Activated naive CD4-positive, alpha-beta T cell treated with anti-CD3 and anti-CD28 coated beads, Interleukin-2, amount 10 ng/mL, durations not matched to agents 7 days and 5 days (primary cell): ENCODE results near the gene PADI3.

Source experiments
- CTCF ChIA-PET: fragments of 350-600 bp; sonication (Branson Sonifier 250); formaldehyde crosslinking; loops from one replicate; lab custom pipeline; 2021; ENCODE audit warnings: antibody characterized with exemption; lab: Charles Lee
- DNase-seq: peaks from one replicate; pipeline ENCODE4 v3.0.0-alpha.2; 2020
- H3K27ac Mint-ChIP-seq: one replicate; pipeline ENCODE4 v1.8.0; 2021; ENCODE audit warnings: mild to moderate bottlenecking, moderate library complexity, mixed read lengths
- H3K27me3 Mint-ChIP-seq: one replicate; pipeline ENCODE4 v1.8.0; 2021; ENCODE audit warnings: mild to moderate bottlenecking, mixed read lengths
- H3K36me3 Mint-ChIP-seq: one replicate; pipeline ENCODE4 v1.8.0; 2021; ENCODE audit warnings: mixed read lengths
- H3K4me1 Mint-ChIP-seq: one replicate; pipeline ENCODE4 v1.8.0; 2021; ENCODE audit warnings: mixed read lengths
- H3K4me3 Mint-ChIP-seq: one replicate; pipeline ENCODE4 v1.8.0; 2021; ENCODE audit warnings: mild to moderate bottlenecking, moderate library complexity, mixed read lengths
- H3K9me3 Mint-ChIP-seq: one replicate; pipeline ENCODE4 v1.8.0; 2021; ENCODE audit warnings: mixed read lengths

Gene PADI3

GRCh38 chr1:17225140-17225539 is 23.8 kb upstream of the PADI3 start:
- Mint-ChIP-seq H3K4me1 (no peaks in the 10 kb centered on the region), H3K27me3 (peaks cover 29% of the 10 kb centered on the region), H3K27ac (no peak overlapping the region), H3K9me3 (no peaks in the 10 kb centered on the region), H3K36me3 (no peaks in the 10 kb centered on the region), H3K4me3 (no peak overlapping the region)
- DNase-seq: no peak
- CTCF ChIA-PET: no interaction called here

GRCh38 chr1:17227358-17227915 is 21.5 kb upstream of the PADI3 start:
- Mint-ChIP-seq H3K9me3 (no peaks in the 10 kb centered on the region), H3K4me3 (no peak overlapping the region), H3K27ac (no peak overlapping the region), H3K27me3 (peaks cover 25% of the 10 kb centered on the region), H3K4me1 (no peaks in the 10 kb centered on the region), H3K36me3 (no peaks in the 10 kb centered on the region)
- CTCF ChIA-PET: interaction anchor here (0.7 kb wide), 1 partner anchor 15 kb away, joined by 3 read pairs; no protein-coding TSS in a partner anchor
- no peak for DNase-seq

GRCh38 chr1:17228619-17229018 is 20.3 kb upstream of the PADI3 start:
- Mint-ChIP-seq H3K27me3 (peaks cover 25% of the 10 kb centered on the region), H3K9me3 (no peaks in the 10 kb centered on the region), H3K27ac (no peak overlapping the region), H3K36me3 (no peaks in the 10 kb centered on the region), H3K4me3 (no peak overlapping the region), H3K4me1 (no peaks in the 10 kb centered on the region)
- DNase-seq: no peak
- CTCF ChIA-PET: no interaction called here

GRCh38 chr1:17229379-17229778 is 19.5 kb upstream of the PADI3 start:
- CTCF ChIA-PET: interaction anchor here (0.7 kb wide), 1 partner anchor 14 kb away, joined by 3 read pairs; no protein-coding TSS in a partner anchor
- no peaks in the 10 kb centered on the region for H3K36me3 Mint-ChIP-seq
- DNase-seq: no peak

GRCh38 chr1:17230106-17230505 is 18.8 kb upstream of the PADI3 start:
- no peaks in the 10 kb centered on the region for H3K9me3 Mint-ChIP-seq
- DNase-seq: no peak

More at GRCh38 chr1:17229379-17229778, 19.5 kb upstream of the PADI3 start:
- Mint-ChIP-seq H3K4me1 (no peaks in the 10 kb centered on the region), H3K4me3 (no peak overlapping the region), H3K27ac (no peak overlapping the region), H3K27me3 (peaks cover 22% of the 10 kb centered on the region), H3K9me3 (no peaks in the 10 kb centered on the region)

GRCh38 chr1:17230671-17231310 is 18.1 kb upstream of the PADI3 start:
- CTCF ChIA-PET: no interaction called here
- H3K27me3 Mint-ChIP-seq: peaks cover 23% of the 10 kb centered on the region
- no peak overlapping the region for H3K27ac Mint-ChIP-seq
- no peaks in the 10 kb centered on the region for H3K36me3 Mint-ChIP-seq
- H3K4me1 Mint-ChIP-seq: no peaks in the 10 kb centered on the region
- no peak for DNase-seq
- no peak overlapping the region for H3K4me3 Mint-ChIP-seq
- no peaks in the 10 kb centered on the region for H3K9me3 Mint-ChIP-seq

More at GRCh38 chr1:17230106-17230505, 18.8 kb upstream of the PADI3 start:
- Mint-ChIP-seq H3K27me3 (peaks cover 20% of the 10 kb centered on the region), H3K4me3 (no peak overlapping the region), H3K27ac (no peak overlapping the region), H3K4me1 (no peaks in the 10 kb centered on the region), H3K36me3 (no peaks in the 10 kb centered on the region)
- CTCF ChIA-PET: no interaction called here

GRCh38 chr1:17232759-17233661 is 15.9 kb upstream of the PADI3 start:
- Mint-ChIP-seq H3K36me3 (no peaks in the 10 kb centered on the region), H3K4me3 (no peak overlapping the region), H3K9me3 (no peaks in the 10 kb centered on the region), H3K27ac (no peak overlapping the region), H3K27me3 (peaks cover 29% of the 10 kb centered on the region), H3K4me1 (no peaks in the 10 kb centered on the region)
- DNase-seq: no peak
- CTCF ChIA-PET: interaction anchor here (8.0 kb wide), 1 partner anchor 109 kb away, joined by 148 read pairs; no protein-coding TSS in a partner anchor

GRCh38 chr1:17233675-17234320 is 15.1 kb upstream of the PADI3 start:
- H3K36me3 Mint-ChIP-seq: no peaks in the 10 kb centered on the region
- peaks cover 29% of the 10 kb centered on the region for H3K27me3 Mint-ChIP-seq
- no peaks in the 10 kb centered on the region for H3K9me3 Mint-ChIP-seq
- H3K4me3 Mint-ChIP-seq: no peak overlapping the region
- CTCF ChIA-PET: interaction anchor here (8.0 kb wide), 1 partner anchor 109 kb away, joined by 148 read pairs; no protein-coding TSS in a partner anchor
- DNase-seq: no peak
- H3K27ac Mint-ChIP-seq: no peak overlapping the region
- H3K4me1 Mint-ChIP-seq: no peaks in the 10 kb centered on the region

- H3K27me3 Mint-ChIP-seq: peaks cover 29% of the 10 kb centered on the region
- H3K4me1 Mint-ChIP-seq: no peaks in the 10 kb centered on the region
- no peaks in the 10 kb centered on the region for H3K36me3 Mint-ChIP-seq
- no peak for DNase-seq
- H3K9me3 Mint-ChIP-seq: no peaks in the 10 kb centered on the region
- no peak overlapping the region for H3K27ac Mint-ChIP-seq
- no peak overlapping the region for H3K4me3 Mint-ChIP-seq
- CTCF ChIA-PET: interaction anchor here (1.0 to 8.0 kb wide), 2 partner anchors 26 to 110 kb away, joined by 4 to 148 read pairs; no protein-coding TSS in a partner anchor
These were observed 14.5 kb upstream of the PADI3 start for GRCh38 chr1:17234405-17234804.

- CTCF ChIA-PET: interaction anchor here (0.6 to 8.0 kb wide), 4 partner anchors 10 to 111 kb away, joined by 4 to 148 read pairs (median 6); no protein-coding TSS in a partner anchor
- H3K27me3 Mint-ChIP-seq: peaks cover 32% of the 10 kb centered on the region
- no peaks in the 10 kb centered on the region for H3K4me1 Mint-ChIP-seq
- H3K9me3 Mint-ChIP-seq: no peaks in the 10 kb centered on the region
- no peaks in the 10 kb centered on the region for H3K36me3 Mint-ChIP-seq
- no peak overlapping the region for H3K4me3 Mint-ChIP-seq
- no peak for DNase-seq
- H3K27ac Mint-ChIP-seq: no peak overlapping the region
These were observed 13.6 kb upstream of the PADI3 start for GRCh38 chr1:17235135-17235885.

- CTCF ChIA-PET: interaction anchor here (0.6 to 8.0 kb wide), 19 partner anchors 8 to 174 kb away, joined by 3 to 148 read pairs (median 4); partner anchors contain the start of genes PADI2 and PADI3
- Mint-ChIP-seq H3K36me3 (no peaks in the 10 kb centered on the region), H3K4me1 (no peaks in the 10 kb centered on the region), H3K27ac (no peak overlapping the region), H3K4me3 (no peak overlapping the region), H3K9me3 (no peaks in the 10 kb centered on the region), H3K27me3 (peaks cover 28% of the 10 kb centered on the region)
- peak; percentile 91 for DNase-seq
These were observed 11.9 kb upstream of the PADI3 start for GRCh38 chr1:17236779-17237560.

- no peak overlapping the region for H3K27ac Mint-ChIP-seq
- no peak overlapping the region for H3K4me3 Mint-ChIP-seq
- CTCF ChIA-PET: interaction anchor here (0.8 to 8.0 kb wide), 11 partner anchors 8 to 177 kb away, joined by 3 to 148 read pairs (median 6); partner anchors contain the start of genes PADI2 and PADI3
- no peaks in the 10 kb centered on the region for H3K36me3 Mint-ChIP-seq
- DNase-seq: no peak
- no peaks in the 10 kb centered on the region for H3K9me3 Mint-ChIP-seq
- no peaks in the 10 kb centered on the region for H3K4me1 Mint-ChIP-seq
- H3K27me3 Mint-ChIP-seq: peaks cover 28% of the 10 kb centered on the region
These were observed 11.4 kb upstream of the PADI3 start for GRCh38 chr1:17237561-17237903.
